ENCODE measurements around the gene RANBP3L.
"Not testable (repeated sequence)": the region's sequence is repeated elsewhere in the genome, so short reads cannot be mapped to it uniquely, and the experiment has no call there.

RANBP3L gene

GRCh38 chr5:36202521-36202961 lies 99.2 kb downstream of the RANBP3L start:
- no peak for DNase-seq

DNA sequence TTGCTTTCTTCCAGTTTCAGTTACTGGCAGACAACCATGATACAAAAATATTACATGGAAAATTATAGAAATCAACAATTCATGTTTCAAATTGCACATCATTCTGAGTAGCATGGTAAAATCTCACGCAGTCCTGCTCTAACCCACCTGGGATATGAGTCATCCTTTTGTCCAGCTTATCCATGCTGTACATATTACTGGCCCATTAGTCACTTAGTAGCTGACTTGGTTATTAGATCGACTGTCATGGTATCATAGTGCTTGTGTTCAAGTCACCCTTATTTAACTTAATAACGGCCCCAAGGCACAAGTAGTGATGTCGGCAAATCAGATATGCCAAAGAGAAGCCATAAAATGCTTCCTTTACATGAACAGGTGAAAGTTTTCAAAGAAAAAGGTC lies 101.2 kb downstream of the RANBP3L start:
- DNase-seq, result no peak

- DNase-seq, result no peak
These were observed 102.1 kb downstream of the RANBP3L start for GRCh38 chr5:36199620-36200019.

- not testable (repeated sequence) for DNase-seq
These were observed 102.9 kb downstream of the RANBP3L start for GRCh38 chr5:36198783-36199182.
